Memory B cell (primary cell): ENCODE measurements around the gene RASA3.

Experiments
- ATAC-seq: fragments of 150-1000 bp; cut with Tn5 transposase; 2 replicates; pipeline ENCODE4 v1.10.0; 2021; ENCODE audit warnings: low read depth, mild to moderate bottlenecking, moderate library complexity
- DNase-seq, 2 donors: peaks; one replicate each; pipeline ENCODE4 v3.0.0; 2022; ENCODE audit warnings: low spot score in 2 of 2
- H3K27ac Mint-ChIP-seq: one replicate; pipeline ENCODE4 v1.8.0; 2022; ENCODE audit warnings: mild to moderate bottlenecking, moderate library complexity, mixed read lengths
- H3K27me3 Mint-ChIP-seq: one replicate; pipeline ENCODE4 v1.8.0; 2022; ENCODE audit warnings: mixed read lengths
- H3K36me3 Mint-ChIP-seq: one replicate; pipeline ENCODE4 v1.8.0; 2022; ENCODE audit warnings: mild to moderate bottlenecking, mixed read lengths
- H3K4me1 Mint-ChIP-seq: one replicate; pipeline ENCODE4 v1.8.0; 2022; ENCODE audit warnings: mixed read lengths
- H3K4me3 Mint-ChIP-seq: one replicate; pipeline ENCODE4 v1.8.0; 2022; ENCODE audit warnings: mild to moderate bottlenecking, moderate library complexity, mixed read lengths
- H3K9me3 Mint-ChIP-seq: one replicate; pipeline ENCODE4 v1.8.0; 2022; ENCODE audit warnings: mixed read lengths

RASA3 gene

DNA sequence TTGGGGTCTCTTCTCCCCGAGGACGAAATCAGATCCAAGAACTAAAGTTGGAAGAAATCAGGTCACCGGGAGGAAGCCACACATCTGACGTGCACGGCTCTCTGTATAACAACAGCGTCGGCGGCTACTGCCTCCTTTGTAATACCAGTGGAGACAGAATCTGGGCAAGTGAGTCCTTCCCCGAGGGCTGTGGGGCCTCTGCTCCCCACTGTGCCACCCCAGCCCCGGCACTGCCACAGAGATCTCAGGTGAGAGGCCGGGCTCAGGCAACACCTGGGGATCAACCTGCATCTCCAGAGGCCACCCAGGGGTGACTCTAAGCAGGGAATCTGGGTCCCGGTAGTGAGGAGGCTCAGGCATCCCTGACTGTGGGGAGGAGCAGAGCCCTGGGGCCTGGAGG lies 124.9 kb downstream of the RASA3 start:
- no peaks in the 10 kb centered on the region for H3K9me3 Mint-ChIP-seq
- H3K4me1 Mint-ChIP-seq = no peaks in the 10 kb centered on the region
- peak overlapping the region; percentile 28 for H3K27ac Mint-ChIP-seq

DNA sequence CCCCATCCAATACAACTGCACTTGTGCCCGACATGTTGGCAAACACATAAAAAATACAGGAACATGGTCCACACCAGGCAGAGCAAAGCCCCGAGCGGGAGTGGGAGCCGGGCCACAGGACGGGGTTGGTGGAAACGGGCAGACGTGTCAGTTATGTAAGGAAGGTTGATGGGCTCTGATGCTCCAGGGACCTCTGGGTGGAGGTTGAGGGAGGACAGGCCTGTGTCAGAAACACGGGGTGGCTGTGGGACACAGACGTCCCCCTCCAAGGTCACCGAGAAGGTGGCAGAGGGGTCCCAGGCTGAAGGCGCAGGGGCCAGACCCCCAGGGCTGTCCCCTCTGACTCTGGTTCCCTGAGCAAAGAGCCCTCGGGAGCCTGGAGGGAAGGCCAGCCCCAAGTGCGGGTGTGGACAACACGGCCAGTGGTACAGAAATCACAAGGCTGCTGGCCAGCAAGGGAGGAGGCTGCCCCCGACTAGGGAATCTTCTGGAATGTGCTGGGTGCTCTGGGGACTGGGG lies 127.2 kb downstream of the RASA3 start:
- peaks cover 12% of the 10 kb centered on the region for H3K36me3 Mint-ChIP-seq
- H3K27me3 Mint-ChIP-seq = no peaks in the 10 kb centered on the region
- DNase-seq (no peak), ATAC-seq (no peak)
- peak overlapping the region; percentile 52 for H3K27ac Mint-ChIP-seq
- no peak overlapping the region for H3K4me3 Mint-ChIP-seq
- no peaks in the 10 kb centered on the region for H3K9me3 Mint-ChIP-seq
- no peaks in the 10 kb centered on the region for H3K4me1 Mint-ChIP-seq

More for the DNA sequence above, 124.9 kb downstream of the RASA3 start:
- peaks cover 19% of the 10 kb centered on the region for H3K36me3 Mint-ChIP-seq
- no peaks in the 10 kb centered on the region for H3K27me3 Mint-ChIP-seq
- H3K4me3 Mint-ChIP-seq = no peak overlapping the region
- DNase-seq (no peak), ATAC-seq (no peak)

DNA sequence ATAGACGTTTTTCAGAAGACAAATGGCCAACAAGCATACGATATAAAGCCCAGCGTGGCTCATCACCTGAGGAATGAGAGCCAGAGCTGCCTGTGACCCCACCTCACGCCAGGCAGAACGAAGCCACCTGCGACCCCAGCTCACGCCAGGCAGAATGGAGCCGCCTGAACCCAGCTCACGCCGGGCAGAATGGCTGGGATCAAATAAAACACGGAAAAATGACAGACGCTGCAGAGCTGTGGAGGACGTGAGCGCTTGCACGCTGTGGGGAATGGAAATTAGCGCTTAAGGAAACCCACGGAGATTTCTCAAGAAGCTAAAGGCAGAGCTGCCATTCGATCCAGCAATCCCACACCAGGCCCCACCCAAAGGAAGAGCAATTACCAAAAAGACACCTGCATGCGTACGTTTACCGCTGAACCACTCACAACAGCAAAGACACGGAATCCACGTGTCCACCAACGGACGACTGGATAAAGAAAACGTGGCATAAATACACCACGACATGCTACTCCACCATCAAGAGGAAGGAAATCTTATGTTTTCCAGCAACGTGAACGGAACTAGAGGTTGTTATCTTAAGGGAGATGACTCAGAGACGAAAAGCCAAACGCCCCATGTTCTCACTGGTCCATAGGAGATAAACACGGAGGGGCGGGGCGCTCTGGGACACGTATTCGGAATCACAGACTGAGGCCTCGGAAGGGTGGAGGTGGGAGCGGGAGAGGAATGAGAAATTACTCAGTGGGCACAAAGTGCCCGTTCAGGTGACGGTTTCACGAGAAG lies 127.8 kb downstream of the RASA3 start:
- Mint-ChIP-seq H3K27me3 (no peaks in the 10 kb centered on the region), H3K36me3 (peaks cover 8% of the 10 kb centered on the region), H3K9me3 (no peaks in the 10 kb centered on the region), H3K4me1 (no peaks in the 10 kb centered on the region), H3K27ac (peak overlapping the region; percentile 52), H3K4me3 (no peak overlapping the region)
- DNase-seq (no peak), ATAC-seq (no peak)

DNA sequence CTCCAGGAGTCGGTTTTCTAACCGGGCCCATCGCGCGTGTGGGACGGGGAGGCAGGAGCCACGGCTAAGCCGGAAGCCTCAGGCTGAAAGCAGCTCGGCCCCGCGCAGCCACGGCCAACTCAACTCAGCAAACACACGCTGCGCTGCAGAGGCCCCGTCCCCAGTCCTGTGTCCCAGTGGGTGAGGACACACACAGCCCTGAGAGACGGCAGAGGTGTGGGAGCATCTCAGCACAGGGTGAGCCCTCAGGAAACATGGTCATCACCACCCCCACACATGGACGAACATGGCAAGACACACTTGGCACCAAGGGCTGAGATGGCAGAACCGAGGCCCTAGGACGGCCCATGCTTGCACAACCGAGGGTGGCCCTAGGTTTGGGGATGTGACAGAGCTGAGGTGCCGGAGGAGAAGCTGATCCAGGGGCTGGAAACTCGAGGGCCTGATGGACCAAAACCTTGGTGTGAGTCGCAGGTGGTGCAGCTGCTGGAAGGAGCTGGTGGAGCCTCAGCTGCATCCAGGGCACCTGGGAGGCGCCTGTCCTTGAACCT lies 129.6 kb downstream of the RASA3 start:
- H3K27ac Mint-ChIP-seq = peak overlapping the region; percentile 45
- peaks cover 17% of the 10 kb centered on the region for H3K36me3 Mint-ChIP-seq
- no peaks in the 10 kb centered on the region for H3K27me3 Mint-ChIP-seq
- H3K4me1 Mint-ChIP-seq = no peaks in the 10 kb centered on the region
- DNase-seq (no peak), ATAC-seq (no peak)
- H3K4me3 Mint-ChIP-seq = no peak overlapping the region
- H3K9me3 Mint-ChIP-seq = no peaks in the 10 kb centered on the region

DNA sequence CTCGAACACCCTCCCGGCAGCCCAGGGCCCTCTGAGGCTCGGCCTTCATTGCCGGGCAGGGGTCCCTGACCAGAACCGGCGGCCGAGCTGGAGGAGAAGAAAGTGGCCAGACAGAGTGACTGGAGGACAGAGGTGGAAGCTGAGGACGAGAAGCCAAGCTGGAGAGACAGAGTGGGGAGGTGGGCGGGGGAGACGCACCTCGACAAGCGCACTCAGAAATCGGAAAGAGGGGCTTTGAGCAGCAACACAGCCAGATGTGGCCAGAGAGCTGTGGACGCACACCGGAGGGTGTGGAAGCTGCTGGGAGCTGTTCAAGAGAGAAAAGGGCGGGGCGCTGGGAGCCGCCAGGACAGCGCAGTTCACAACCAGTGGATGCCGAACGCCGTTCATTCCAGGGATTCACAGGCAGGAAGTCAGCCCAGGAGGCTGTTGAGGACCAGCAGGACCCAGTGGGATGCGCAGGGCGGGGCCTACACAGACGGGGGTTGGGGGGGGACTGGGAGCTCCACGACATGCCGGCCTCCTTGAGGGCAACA lies 130.3 kb downstream of the RASA3 start:
- H3K36me3 Mint-ChIP-seq = peaks cover 21% of the 10 kb centered on the region
- no peaks in the 10 kb centered on the region for H3K9me3 Mint-ChIP-seq
- H3K4me1 Mint-ChIP-seq = no peaks in the 10 kb centered on the region
- H3K27me3 Mint-ChIP-seq = no peaks in the 10 kb centered on the region
- ATAC-seq (no peak), DNase-seq (no peak)
- H3K4me3 Mint-ChIP-seq = no peak overlapping the region
- H3K27ac Mint-ChIP-seq = no peak overlapping the region

DNA sequence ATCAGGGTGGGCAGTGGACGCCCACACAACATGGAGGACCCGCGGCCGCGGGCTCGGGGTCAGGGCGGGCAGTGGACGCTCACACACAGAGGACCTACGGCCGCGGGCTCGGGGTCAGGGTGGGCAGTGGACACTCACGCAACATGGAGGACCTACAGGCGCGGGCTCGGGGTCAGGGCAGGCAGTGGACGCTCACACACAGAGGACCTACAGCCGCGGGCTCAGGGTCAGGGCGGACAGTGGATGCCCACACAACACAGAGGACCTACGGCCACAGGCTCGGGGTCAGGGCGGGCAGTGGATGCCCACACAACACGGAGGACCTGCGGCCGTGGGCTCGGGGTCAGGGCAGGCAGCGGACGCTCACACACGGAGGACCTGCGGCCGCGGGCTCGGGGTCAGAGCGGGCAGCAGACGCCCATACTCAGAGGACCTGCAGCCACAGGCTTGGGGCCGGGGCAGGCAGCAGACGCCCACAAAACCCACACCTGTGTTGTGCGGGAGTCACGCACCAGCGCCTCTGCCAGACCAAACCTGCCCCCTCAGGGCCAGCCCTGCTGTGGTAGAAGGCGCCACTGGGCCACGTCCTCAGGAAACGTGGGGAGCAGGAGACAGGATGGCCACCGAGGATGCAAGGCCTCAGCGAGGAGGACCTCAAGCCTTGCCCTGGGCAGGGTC lies 131.0 kb downstream of the RASA3 start:
- H3K9me3 Mint-ChIP-seq = no peaks in the 10 kb centered on the region
- no peak for ATAC-seq
- H3K27me3 Mint-ChIP-seq = no peaks in the 10 kb centered on the region
- no peaks in the 10 kb centered on the region for H3K4me1 Mint-ChIP-seq
- H3K4me3 Mint-ChIP-seq = no peak overlapping the region
- peaks cover 21% of the 10 kb centered on the region for H3K36me3 Mint-ChIP-seq
- no peak overlapping the region for H3K27ac Mint-ChIP-seq
- DNase-seq = no peak

DNA sequence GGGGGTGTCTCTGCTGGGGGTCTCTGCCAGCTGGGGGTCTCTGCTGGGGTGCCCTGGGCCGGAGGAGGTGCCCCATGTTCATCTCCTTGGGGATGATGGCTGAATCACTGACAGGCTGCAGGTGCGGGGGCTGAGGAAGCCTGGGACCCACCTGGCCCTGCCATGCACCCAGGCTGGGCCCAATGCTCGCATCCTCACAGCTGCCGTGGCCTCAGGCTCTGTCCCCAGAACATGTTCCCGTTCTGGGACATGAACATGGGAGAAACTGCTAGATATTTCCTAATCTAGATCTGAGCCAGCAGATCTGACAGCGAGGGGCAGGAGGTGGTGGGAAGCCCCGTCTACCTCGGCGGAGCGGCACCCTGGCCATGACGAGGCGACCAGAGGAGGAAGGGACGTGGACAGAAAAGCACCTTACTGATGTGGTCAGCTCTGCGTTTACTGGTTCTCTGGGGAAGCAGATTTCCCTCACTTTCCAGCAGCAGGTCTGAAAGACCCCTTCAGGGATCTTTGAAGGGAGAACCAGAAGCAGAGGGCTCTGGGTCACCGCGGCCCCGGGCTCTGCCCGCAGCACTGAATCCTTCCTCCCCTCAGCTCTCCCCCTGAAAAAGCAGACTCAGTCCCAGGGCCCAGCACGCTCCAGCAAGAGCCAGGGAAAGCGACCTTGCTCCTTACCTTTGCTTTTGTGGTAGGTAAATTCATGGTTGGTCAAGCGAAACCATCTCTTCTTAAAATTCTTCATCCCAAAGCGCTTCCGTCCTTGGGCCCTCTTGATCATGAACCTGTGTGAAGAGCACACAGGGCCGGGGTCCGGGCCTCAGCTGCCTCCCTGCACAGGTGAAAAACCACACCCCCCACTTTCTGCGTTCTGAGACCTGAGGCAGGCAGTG lies 132.0 kb downstream of the RASA3 start:
- no peak overlapping the region for H3K4me3 Mint-ChIP-seq

DNA sequence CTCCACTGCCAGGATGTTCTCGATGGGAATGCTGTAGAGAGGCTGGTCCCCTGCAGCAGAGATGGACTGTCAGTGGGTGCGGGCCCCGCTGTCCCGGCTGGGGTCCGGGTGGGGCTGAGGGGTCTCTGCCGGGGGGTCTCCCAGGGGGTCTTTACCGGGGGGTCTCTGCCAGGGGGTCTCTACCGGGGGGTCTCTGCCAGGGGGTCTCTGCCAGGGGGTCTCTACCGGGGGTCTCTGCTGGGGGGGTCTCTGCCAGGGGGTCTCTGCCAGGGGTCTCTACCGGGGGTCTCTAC lies 132.9 kb downstream of the RASA3 start:
- ATAC-seq (no peak), DNase-seq (no peak)
- H3K27me3 Mint-ChIP-seq = no peaks in the 10 kb centered on the region
- no peak overlapping the region for H3K27ac Mint-ChIP-seq
- H3K4me3 Mint-ChIP-seq = no peak overlapping the region
- no peaks in the 10 kb centered on the region for H3K4me1 Mint-ChIP-seq
- no peaks in the 10 kb centered on the region for H3K9me3 Mint-ChIP-seq
- H3K36me3 Mint-ChIP-seq = peaks cover 15% of the 10 kb centered on the region

More for the DNA sequence above, 132.0 kb downstream of the RASA3 start:
- DNase-seq = no peak
- no peaks in the 10 kb centered on the region for H3K9me3 Mint-ChIP-seq
- H3K27ac Mint-ChIP-seq = no peak overlapping the region
- H3K27me3 Mint-ChIP-seq = no peaks in the 10 kb centered on the region
- no peak for ATAC-seq
- H3K36me3 Mint-ChIP-seq = peaks cover 21% of the 10 kb centered on the region
- H3K4me1 Mint-ChIP-seq = no peaks in the 10 kb centered on the region

DNA sequence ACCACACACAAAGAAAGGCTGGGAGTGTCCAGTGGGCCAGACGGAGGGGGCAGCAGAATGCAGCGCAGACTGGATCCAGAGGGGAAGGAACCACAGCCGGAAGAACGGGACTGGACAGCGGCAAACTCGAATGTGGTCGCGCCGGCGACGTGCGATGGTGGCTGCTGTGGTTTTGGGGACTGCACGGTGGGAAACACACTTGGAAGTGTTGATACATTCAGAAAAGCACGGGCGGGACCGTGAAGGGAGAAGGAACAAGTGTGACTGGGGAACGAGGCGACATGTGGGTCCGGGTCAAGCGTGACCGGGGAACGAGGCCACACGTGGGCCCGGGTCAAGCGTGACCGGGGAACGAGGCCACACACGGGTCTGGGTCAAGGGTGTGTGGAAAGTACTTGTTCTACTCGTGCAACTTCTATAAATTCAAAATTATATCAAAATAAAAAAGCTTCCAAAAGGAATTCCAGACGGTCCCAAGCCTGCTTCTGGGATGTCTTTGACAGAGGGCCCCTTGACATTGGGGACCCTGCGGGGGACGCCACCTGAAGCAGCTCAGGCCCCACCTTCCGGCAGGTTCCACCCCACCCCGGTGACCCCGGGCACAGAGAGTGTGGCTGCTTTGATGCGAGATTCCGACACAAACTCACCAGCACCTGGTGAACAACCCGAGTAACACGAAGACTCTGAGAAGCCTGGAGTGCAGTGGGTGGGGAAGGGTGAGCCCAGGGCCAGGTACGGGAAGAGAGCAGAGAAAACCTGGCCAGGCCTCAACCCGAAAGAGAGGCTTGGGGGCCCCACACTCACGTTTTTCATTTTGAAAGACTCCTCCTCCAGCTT lies 133.4 kb downstream of the RASA3 start:
- no peak for DNase-seq
- H3K27ac Mint-ChIP-seq = peak overlapping the region; percentile 72
- no peaks in the 10 kb centered on the region for H3K4me1 Mint-ChIP-seq
- H3K4me3 Mint-ChIP-seq = no peak overlapping the region
- H3K27me3 Mint-ChIP-seq = no peaks in the 10 kb centered on the region
- no peaks in the 10 kb centered on the region for H3K9me3 Mint-ChIP-seq
- H3K36me3 Mint-ChIP-seq = peaks cover 18% of the 10 kb centered on the region
- ATAC-seq = no peak

DNA sequence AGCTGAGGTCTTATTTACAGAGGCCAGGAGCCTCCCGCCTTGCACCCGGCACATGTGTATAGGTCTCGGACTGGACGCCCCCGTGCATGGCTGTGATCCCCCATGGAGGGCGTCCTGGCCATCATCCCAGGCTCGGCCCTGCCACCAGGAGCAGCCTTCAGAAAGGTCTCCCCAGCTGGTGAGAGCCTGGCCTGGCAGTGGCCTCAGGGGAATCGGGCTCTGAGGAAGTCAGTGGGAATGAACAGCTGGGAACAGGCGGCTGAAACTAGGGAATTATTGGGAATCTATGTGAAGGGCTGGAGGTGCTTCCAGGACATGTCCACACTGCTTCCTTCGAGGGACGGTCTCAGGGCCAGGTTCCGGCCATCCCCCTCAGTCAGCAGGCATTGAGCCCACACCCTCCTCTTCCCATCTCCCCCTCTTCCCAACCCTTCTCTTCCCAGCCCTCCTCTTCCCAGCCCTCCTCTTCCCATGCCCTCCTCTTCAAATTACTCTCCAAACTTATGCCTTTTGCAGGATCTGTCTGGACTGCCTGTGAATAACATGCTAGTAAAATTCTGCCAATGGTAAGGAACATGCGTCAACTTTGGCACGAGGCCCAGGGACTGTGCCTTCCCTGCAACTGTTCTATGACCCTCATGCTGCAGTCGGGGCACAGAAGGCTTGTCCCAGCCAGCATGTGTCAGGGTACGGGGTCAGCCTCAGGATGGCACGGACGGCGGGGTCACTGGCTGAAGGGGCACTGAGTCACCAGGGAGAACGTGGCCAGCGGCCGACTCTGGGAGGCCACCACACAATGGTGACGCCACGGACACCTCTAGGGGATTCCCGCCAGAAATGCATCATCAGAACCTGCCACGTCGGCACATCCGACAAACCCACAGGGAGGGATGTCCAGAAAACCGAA lies 134.3 kb downstream of the RASA3 start:
- Mint-ChIP-seq H3K27ac (peak overlapping the region; percentile 72), H3K27me3 (no peaks in the 10 kb centered on the region)
- no peak for DNase-seq

DNA sequence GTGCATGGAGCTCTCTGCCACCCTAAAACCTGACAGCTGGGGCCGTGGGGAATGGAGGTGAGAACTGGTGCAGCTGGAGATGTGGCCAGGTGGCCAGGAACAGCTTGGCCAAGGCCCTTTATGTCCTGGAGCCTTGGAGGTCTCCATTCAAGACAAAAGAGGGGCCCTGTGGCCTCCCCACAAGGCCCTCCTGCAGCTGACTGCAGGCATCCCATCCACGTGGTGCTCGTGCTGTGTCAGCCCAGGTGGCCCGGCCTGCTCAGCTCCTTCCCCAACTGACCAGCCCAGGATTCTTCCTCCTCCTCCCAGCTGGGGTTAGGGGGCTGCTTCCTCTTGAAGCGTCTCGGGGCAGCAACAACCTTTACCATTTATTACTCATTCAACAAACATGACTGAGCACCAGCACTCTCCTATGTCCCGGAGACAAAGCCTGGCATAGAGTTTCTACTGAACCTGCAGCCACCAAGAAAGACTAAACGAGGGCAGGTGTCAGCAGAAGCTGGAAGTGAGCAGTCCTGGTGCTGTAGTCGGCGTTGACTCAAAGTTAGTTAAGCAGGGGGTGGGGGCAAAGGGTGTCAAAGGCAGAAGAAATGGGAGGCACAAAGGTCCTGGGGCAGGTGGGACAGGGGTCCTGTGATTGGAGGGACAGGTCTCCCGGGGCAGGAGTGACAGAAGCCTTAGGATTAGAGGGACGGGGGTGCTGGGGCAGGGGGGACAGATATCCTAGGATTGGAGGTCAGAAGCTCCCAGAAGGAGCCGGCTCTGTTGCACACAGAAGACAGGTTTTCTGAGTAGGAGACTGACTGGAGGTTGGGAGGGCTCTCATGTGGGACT lies 135.3 kb downstream of the RASA3 start:
- no peak for ATAC-seq
- H3K4me3 Mint-ChIP-seq = no peak overlapping the region
- DNase-seq = no peak
- H3K27me3 Mint-ChIP-seq = no peaks in the 10 kb centered on the region
- H3K9me3 Mint-ChIP-seq = no peaks in the 10 kb centered on the region
- H3K4me1 Mint-ChIP-seq = no peaks in the 10 kb centered on the region
- H3K36me3 Mint-ChIP-seq = peaks cover 20% of the 10 kb centered on the region
- H3K27ac Mint-ChIP-seq = no peak overlapping the region

More for the DNA sequence above, 134.3 kb downstream of the RASA3 start:
- ATAC-seq = no peak
- Mint-ChIP-seq H3K36me3 (peaks cover 18% of the 10 kb centered on the region), H3K4me1 (no peaks in the 10 kb centered on the region), H3K9me3 (no peaks in the 10 kb centered on the region), H3K4me3 (no peak overlapping the region)
